Smooth muscle cell of the coronary artery (primary cell): Measurements from ENCODE around the gene CHCHD10. TPM values are rescaled to one million over a fixed set of nuclear protein-coding genes. Genes with fewer than 3 reads are reported as not detected.

Source experiments
- total RNA-seq: library from RNA; depleted of rRNA; stranded (reverse); fragments of >200 nt; gene quantifications from 2 replicates; pipeline ENCODE4 v1.2.3, GENCODE V29; 2014; ENCODE audit warnings: low replicate concordance

CHCHD10 gene
- 3.4 and 6.5 TPM in 2 replicates for total RNA-seq

GRCh38 chr22:23767673-23768548, at the start of gene CHCHD10:
Gene CHCHD10 (minus strand): TSS chr22:23767972. CDS start chr22:23767874, 98 bp downstream.

GRCh38 chr22:23786752-23787599, 19.2 kb upstream of the CHCHD10 start, which contains the start of gene SMARCB1:
Gene SMARCB1 (plus strand): TSS chr22:23786966. CDS start chr22:23787170, 204 bp downstream.

GRCh38 chr22:23772649-23773473, 5.1 kb upstream of the CHCHD10 start, which contains the start of gene MMP11:
Gene MMP11 (plus strand): TSS chr22:23772849. CDS start chr22:23772871, 22 bp downstream.

GRCh38 chr22:23762842-23763578, 4.8 kb downstream of the CHCHD10 start, which contains the start of gene C22orf15:
Gene C22orf15 (plus strand): TSS chr22:23762990. CDS start chr22:23763307, 317 bp downstream.

GRCh38 chr22:23754220-23754919, 13.4 kb downstream of the CHCHD10 start, which contains the start of gene VPREB3:
Gene VPREB3 (minus strand): TSS chr22:23754425. CDS start chr22:23754363, 62 bp downstream.

GRCh38 chr22:23750714-23751440, 16.9 kb downstream of the CHCHD10 start, which contains the start of gene ZNF70:
Gene ZNF70 (minus strand): TSS chr22:23751112. CDS start chr22:23745140, 5,972 bp downstream.

Other genes with a start within 250 kb of the CHCHD10 start
- gene IGLL1, start 187.7 kb downstream of the CHCHD10 start, total RNA-seq: not detected in 2 replicates
- gene DRICH1, start 135.7 kb downstream of the CHCHD10 start, total RNA-seq: 2.2 TPM in 1 of 2 replicates, not detected in the other
- not detected in 2 replicates for gene RGL4, start 77.0 kb downstream of the CHCHD10 start, total RNA-seq
- 1.4 and 3.5 TPM in 2 replicates for gene ZNF70, start 16.9 kb downstream of the CHCHD10 start, total RNA-seq
- not detected in 2 replicates for gene VPREB3, start 13.5 kb downstream of the CHCHD10 start, total RNA-seq
- gene C22orf15, start 5.0 kb downstream of the CHCHD10 start, total RNA-seq: 0.38 and 1.8 TPM in 2 replicates
- 11.0 and 18.5 TPM in 2 replicates for gene MMP11, start 4.9 kb upstream of the CHCHD10 start, total RNA-seq
- 18.0 and 21.5 TPM in 2 replicates for gene SMARCB1, start 19.0 kb upstream of the CHCHD10 start, total RNA-seq
- 0.23 TPM in 1 of 2 replicates, not detected in the other for gene DERL3, start 71.0 kb upstream of the CHCHD10 start, total RNA-seq
- gene SLC2A11, start 89.9 kb upstream of the CHCHD10 start, total RNA-seq: 7.5 and 8.9 TPM in 2 replicates
- gene MIF, start 126.4 kb upstream of the CHCHD10 start, total RNA-seq: 300 and 504 TPM in 2 replicates
- gene GSTT2B, start 193.2 kb upstream of the CHCHD10 start, total RNA-seq: 5.1 and 9.5 TPM in 2 replicates
- gene DDTL, start 198.9 kb upstream of the CHCHD10 start, total RNA-seq: 2.2 and 11.0 TPM in 2 replicates
- gene DDT, start 206.5 kb upstream of the CHCHD10 start, total RNA-seq: 57.3 and 162 TPM in 2 replicates
- gene GSTT2, start 212.2 kb upstream of the CHCHD10 start, total RNA-seq: 0.23 TPM in 1 of 2 replicates, not detected in the other
- not detected in 2 replicates for gene GSTT4, start 237.5 kb upstream of the CHCHD10 start, total RNA-seq
- 35.5 and 61.0 TPM in 2 replicates for gene CABIN1, start 243.3 kb upstream of the CHCHD10 start, total RNA-seq